K562 (cell line): Measurements from ENCODE around the gene AIFM1. TPM values are rescaled to one million over a fixed set of nuclear protein-coding genes. Genes with fewer than 3 reads are reported as not detected.

Experiments
- HDAC3 ChIP-seq: fragments of 450-650 bp; IDR thresholded peaks from 2 replicates; pipeline ENCODE4 v1.6.1; 2018; ENCODE audit warnings: borderline replicate concordance, mild to moderate bottlenecking, moderate library complexity; ENCODE audit not compliant: partially characterized antibody
- MCM5 ChIP-seq: fragments of 450-650 bp; IDR thresholded peaks from 2 replicates; pipeline ENCODE4 v1.6.1; 2016; ENCODE audit warnings: low read depth
- POU5F1 ChIP-seq: fragments of 150-350 bp; IDR thresholded peaks from 2 replicates; pipeline ENCODE4 v1.6.1; 2014; ENCODE audit warnings: borderline replicate concordance, low read length, low read depth, mild to moderate bottlenecking; ENCODE audit not compliant: partially characterized antibody
- SNRNP70 ChIP-seq: fragments of 200-400 bp; formaldehyde crosslinking; optimal IDR thresholded peaks from 2 replicates; pipeline ENCODE3; 2017; ENCODE audit warnings: low read depth, low read length
- TBP ChIP-seq: optimal IDR thresholded peaks from 2 replicates; pipeline ENCODE3; 2011; ENCODE audit warnings: low read depth, low read length, improper control_type of control experiment
- ZNF24 ChIP-seq: fragments of 450-650 bp; IDR thresholded peaks from 2 replicates; pipeline ENCODE4 v1.6.1; 2016
- polyA plus RNA-seq, 8 experiments: library from polyadenylated mRNA; depleted of rRNA in 4 of 8; stranded (reverse) in 5 of 8; unstranded in 3 of 8; fragments of >200 nt; fragmentation: Nextera tagmentation in 2 of 8; fragmentation: Illumina TruSeq in 1 of 8; extraction: Ambion mirVana in 2 of 8; extraction: Trizol in 1 of 8; gene quantifications; 2 replicates each; pipeline versions ENCODE4 v1.2.1 to v1.2.3, GENCODE V29; 2011 to 2014; ENCODE audit warnings: inconsistent platforms in 1 of 8, missing spikeins in 1 of 8
- total RNA-seq, 7 experiments: library from RNA; depleted of rRNA in 6 of 7; stranded (reverse); fragments of >200 nt in 6 of 7; fragmentation: Illumina TruSeq in 2 of 7; extraction: Trizol in 2 of 7; gene quantifications; 2 replicates each; pipeline versions ENCODE4 v1.2.1 to v1.2.3, GENCODE V29; 2011 to 2021; ENCODE audit warnings: low replicate concordance in 1 of 7
- TF ChIP-seq, protein P1 (sequence below): fragments of 250-450 bp; sonication (Bioruptor Pico); IDR thresholded peaks from 2 replicates; pipeline ENCODE4 v1.5.1; 2021; ENCODE audit warnings: mild to moderate bottlenecking
- TF ChIP-seq, protein P2 (sequence below), 2 experiments: fragments of 450-650 bp; formaldehyde crosslinking in 1 of 2; IDR thresholded peaks; 2 replicates each; pipeline versions ENCODE4 v1.4.0 to v1.6.1; 2014 to 2020; ENCODE audit warnings: mild to moderate bottlenecking in 2 of 2, borderline replicate concordance in 1 of 2, low read depth in 1 of 2
- TF ChIP-seq, protein P3 (sequence below): fragments of 450-650 bp; IDR thresholded peaks from 2 replicates; pipeline ENCODE4 v1.6.1; 2017; ENCODE audit warnings: antibody characterized with exemption, mild to moderate bottlenecking

The AIFM1 gene
- total and polyA plus RNA-seq, 9 of the 15 experiments (the other 6 are each of a cell fraction or from before 2014, with no cell fraction given), result 51.0 to 117 (median 91.2) TPM

DNA sequence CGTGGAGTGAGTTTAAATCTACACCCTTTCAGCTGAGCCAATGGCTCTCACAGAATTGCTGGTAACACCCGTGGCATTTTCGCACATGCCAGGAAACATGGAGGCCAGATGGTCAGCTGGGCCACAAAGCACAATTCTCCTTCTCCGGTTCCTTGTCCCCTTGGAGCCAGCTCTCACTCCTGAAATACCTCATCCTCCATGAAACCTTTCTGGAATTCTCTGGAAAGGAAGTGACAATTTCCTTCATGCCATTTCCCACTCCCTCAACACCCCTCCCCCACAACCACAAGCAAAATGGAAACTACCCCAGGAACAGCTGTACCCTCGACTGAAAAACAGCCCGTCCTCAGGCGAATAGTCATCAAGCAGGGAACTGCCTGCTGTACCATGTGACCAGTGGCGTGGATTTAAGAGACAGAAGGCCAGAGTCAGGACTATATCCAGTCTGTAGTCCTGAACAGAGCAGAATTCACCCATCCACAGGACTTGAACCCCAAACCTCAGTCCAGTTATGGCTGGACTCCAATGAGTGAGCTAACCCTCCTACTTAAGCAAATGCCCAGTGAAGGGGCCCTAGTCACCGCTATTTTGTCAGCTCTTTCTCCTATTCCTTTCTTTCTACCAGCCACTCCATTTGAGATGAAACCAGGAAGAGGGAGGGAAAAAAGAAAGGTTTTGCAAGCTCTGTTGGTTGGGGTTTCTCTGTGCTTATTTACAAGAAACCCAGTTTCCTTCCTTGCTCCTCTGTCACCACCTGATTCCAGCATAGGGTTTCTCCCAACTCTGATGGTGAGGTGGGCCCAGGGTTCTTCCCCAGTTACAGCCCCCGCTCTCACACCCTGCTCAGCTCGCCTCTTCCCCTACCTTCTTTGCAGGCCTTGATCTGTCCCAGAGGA, 79.8 kb downstream of the AIFM1 start (continued):
- TF ChIP-seq, protein P1, sequence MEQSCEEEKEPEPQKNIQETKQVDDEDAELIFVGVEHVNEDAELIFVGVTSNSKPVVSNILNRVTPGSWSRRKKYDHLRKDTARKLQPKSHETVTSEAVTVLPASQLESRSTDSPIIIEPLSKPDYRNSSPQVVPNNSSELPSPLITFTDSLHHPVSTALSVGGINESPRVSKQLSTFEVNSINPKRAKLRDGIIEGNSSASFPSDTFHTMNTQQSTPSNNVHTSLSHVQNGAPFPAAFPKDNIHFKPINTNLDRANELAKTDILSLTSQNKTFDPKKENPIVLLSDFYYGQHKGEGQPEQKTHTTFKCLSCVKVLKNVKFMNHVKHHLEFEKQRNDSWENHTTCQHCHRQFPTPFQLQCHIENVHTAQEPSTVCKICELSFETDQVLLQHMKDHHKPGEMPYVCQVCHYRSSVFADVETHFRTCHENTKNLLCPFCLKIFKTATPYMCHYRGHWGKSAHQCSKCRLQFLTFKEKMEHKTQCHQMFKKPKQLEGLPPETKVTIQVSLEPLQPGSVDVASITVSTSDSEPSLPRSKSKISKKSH, result no peak
- no peak for TF ChIP-seq MCM5
- no peak for TF ChIP-seq ZNF24
- TF ChIP-seq POU5F1, result no peak
- TF ChIP-seq, protein P2, sequence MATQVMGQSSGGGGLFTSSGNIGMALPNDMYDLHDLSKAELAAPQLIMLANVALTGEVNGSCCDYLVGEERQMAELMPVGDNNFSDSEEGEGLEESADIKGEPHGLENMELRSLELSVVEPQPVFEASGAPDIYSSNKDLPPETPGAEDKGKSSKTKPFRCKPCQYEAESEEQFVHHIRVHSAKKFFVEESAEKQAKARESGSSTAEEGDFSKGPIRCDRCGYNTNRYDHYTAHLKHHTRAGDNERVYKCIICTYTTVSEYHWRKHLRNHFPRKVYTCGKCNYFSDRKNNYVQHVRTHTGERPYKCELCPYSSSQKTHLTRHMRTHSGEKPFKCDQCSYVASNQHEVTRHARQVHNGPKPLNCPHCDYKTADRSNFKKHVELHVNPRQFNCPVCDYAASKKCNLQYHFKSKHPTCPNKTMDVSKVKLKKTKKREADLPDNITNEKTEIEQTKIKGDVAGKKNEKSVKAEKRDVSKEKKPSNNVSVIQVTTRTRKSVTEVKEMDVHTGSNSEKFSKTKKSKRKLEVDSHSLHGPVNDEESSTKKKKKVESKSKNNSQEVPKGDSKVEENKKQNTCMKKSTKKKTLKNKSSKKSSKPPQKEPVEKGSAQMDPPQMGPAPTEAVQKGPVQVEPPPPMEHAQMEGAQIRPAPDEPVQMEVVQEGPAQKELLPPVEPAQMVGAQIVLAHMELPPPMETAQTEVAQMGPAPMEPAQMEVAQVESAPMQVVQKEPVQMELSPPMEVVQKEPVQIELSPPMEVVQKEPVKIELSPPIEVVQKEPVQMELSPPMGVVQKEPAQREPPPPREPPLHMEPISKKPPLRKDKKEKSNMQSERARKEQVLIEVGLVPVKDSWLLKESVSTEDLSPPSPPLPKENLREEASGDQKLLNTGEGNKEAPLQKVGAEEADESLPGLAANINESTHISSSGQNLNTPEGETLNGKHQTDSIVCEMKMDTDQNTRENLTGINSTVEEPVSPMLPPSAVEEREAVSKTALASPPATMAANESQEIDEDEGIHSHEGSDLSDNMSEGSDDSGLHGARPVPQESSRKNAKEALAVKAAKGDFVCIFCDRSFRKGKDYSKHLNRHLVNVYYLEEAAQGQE (IDR thresholded peaks at IDR 0.05; ENCODE audit: borderline replicate concordance), result no peak
- TF ChIP-seq, protein P2 (CRISPR knock-in tag; IDR thresholded peaks at IDR 0.05; ENCODE audit: low read depth), result no peak
- no peak for TF ChIP-seq HDAC3
- no peak for TF ChIP-seq TBP
- no peak for TF ChIP-seq SNRNP70
- TF ChIP-seq, protein P3, sequence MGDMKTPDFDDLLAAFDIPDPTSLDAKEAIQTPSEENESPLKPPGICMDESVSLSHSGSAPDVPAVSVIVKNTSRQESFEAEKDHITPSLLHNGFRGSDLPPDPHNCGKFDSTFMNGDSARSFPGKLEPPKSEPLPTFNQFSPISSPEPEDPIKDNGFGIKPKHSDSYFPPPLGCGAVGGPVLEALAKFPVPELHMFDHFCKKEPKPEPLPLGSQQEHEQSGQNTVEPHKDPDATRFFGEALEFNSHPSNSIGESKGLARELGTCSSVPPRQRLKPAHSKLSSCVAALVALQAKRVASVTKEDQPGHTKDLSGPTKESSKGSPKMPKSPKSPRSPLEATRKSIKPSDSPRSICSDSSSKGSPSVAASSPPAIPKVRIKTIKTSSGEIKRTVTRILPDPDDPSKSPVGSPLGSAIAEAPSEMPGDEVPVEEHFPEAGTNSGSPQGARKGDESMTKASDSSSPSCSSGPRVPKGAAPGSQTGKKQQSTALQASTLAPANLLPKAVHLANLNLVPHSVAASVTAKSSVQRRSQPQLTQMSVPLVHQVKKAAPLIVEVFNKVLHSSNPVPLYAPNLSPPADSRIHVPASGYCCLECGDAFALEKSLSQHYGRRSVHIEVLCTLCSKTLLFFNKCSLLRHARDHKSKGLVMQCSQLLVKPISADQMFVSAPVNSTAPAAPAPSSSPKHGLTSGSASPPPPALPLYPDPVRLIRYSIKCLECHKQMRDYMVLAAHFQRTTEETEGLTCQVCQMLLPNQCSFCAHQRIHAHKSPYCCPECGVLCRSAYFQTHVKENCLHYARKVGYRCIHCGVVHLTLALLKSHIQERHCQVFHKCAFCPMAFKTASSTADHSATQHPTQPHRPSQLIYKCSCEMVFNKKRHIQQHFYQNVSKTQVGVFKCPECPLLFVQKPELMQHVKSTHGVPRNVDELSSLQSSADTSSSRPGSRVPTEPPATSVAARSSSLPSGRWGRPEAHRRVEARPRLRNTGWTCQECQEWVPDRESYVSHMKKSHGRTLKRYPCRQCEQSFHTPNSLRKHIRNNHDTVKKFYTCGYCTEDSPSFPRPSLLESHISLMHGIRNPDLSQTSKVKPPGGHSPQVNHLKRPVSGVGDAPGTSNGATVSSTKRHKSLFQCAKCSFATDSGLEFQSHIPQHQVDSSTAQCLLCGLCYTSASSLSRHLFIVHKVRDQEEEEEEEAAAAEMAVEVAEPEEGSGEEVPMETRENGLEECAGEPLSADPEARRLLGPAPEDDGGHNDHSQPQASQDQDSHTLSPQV, result peak; percentile 58
